HepG2 (cell line): ENCODE measurements around the gene RPS17. TPM values are rescaled to one million over a fixed set of nuclear protein-coding genes. Genes with fewer than 3 reads are reported as not detected.

ENCODE experiments used
- EHMT2 ChIP-seq: fragments of 200-600 bp; sonication (generic); IDR thresholded peaks from 2 replicates; pipeline ENCODE4 v1.7.0; 2017; ENCODE audit warnings: antibody characterized with exemption, low read depth, low read length, borderline replicate concordance
- HMGA1 ChIP-seq: sonication (generic); formaldehyde crosslinking; conservative IDR thresholded peaks from 2 replicates; pipeline ENCODE4 v1.4.0; 2020; ENCODE audit warnings: missing genetic modification reagents
- MED1 ChIP-seq: sonication (generic); formaldehyde crosslinking; IDR thresholded peaks from 2 replicates; pipeline ENCODE4 v1.4.0; 2020; ENCODE audit warnings: missing genetic modification reagents
- MXD4 ChIP-seq: IDR thresholded peaks from 2 replicates; pipeline ENCODE4 v1.6.1; 2016; ENCODE audit warnings: mild to moderate bottlenecking, missing biosample characterization, missing genetic modification reagents
- POLR2AphosphoS2 ChIP-seq: IDR thresholded peaks from 2 replicates; pipeline ENCODE4 v1.6.1; 2011; ENCODE audit warnings: low read depth, low read length, improper control_type of control experiment
- THYN1 ChIP-seq: sonication (generic); formaldehyde crosslinking; IDR thresholded peaks from 2 replicates; pipeline ENCODE4 v1.8.1; 2023; ENCODE audit warnings: low read depth, mild to moderate bottlenecking, moderate library complexity, missing genetic modification reagents, borderline replicate concordance
- TSC22D2 ChIP-seq: sonication (generic); formaldehyde crosslinking; IDR thresholded peaks from 2 replicates; pipeline ENCODE4 v1.5.1; 2020; ENCODE audit warnings: missing genetic modification reagents, mild to moderate bottlenecking, borderline replicate concordance
- ZC3H13 ChIP-seq: sonication (generic); formaldehyde crosslinking; IDR thresholded peaks from 2 replicates; pipeline ENCODE4 v1.8.1; 2023; ENCODE audit warnings: mild to moderate bottlenecking, missing genetic modification reagents, moderate library complexity
- ZNF432 ChIP-seq: sonication (generic); formaldehyde crosslinking; IDR thresholded peaks from 2 replicates; pipeline ENCODE4 v1.5.0; 2020; ENCODE audit warnings: missing genetic modification reagents, mild to moderate bottlenecking, borderline replicate concordance
- ZNF547 ChIP-seq: sonication (generic); formaldehyde crosslinking; IDR thresholded peaks from 2 replicates; pipeline ENCODE4 v1.5.1; 2020; ENCODE audit warnings: mild to moderate bottlenecking, missing genetic modification reagents
- ZNF589 ChIP-seq: sonication (generic); formaldehyde crosslinking; conservative IDR thresholded peaks from 2 replicates; pipeline ENCODE4 v1.8.0; 2022; ENCODE audit warnings: mild to moderate bottlenecking, moderate library complexity, missing genetic modification reagents
- ZNF768 ChIP-seq: sonication (generic); formaldehyde crosslinking; IDR thresholded peaks from 2 replicates; pipeline ENCODE4 v1.4.0; 2020; ENCODE audit warnings: missing genetic modification reagents
- ZNF776 ChIP-seq: sonication (generic); formaldehyde crosslinking; IDR thresholded peaks from 2 replicates; pipeline ENCODE4 v1.4.0; 2020; ENCODE audit warnings: mild to moderate bottlenecking, missing genetic modification reagents
- polyA plus RNA-seq, 8 experiments: library from polyadenylated mRNA; depleted of rRNA in 3 of 8; stranded (reverse) in 7 of 8; unstranded in 1 of 8; fragments of >200 nt; fragmentation: Illumina TruSeq in 4 of 8; extraction: Trizol in 4 of 8; gene quantifications; 2 replicates each; pipeline versions ENCODE4 v1.2.1 to v1.2.3, GENCODE V29; 2011 to 2016; ENCODE audit warnings: low read depth in 4 of 8, missing spikeins in 1 of 8, mixed read lengths in 1 of 8; ENCODE audit not compliant: insufficient read depth in 1 of 8
- total RNA-seq, 5 experiments: library from RNA; depleted of rRNA; stranded (reverse); fragments of >200 nt; fragmentation: Illumina TruSeq; extraction: Trizol; gene quantifications; 2 replicates each; pipeline ENCODE4 v1.2.3, GENCODE V29; 2016; ENCODE audit warnings: low read depth in 1 of 5
- TF ChIP-seq, protein P1 (sequence below): sonication (generic); IDR thresholded peaks from 2 replicates; pipeline ENCODE4 v1.6.1; 2016; ENCODE audit warnings: low read depth, borderline replicate concordance
- TF ChIP-seq, protein P2 (sequence below): sonication (generic); formaldehyde crosslinking; IDR thresholded peaks from 2 replicates; pipeline ENCODE4 v1.5.0; 2020; ENCODE audit warnings: missing genetic modification reagents
- TF ChIP-seq, protein P3 (sequence below): sonication (generic); formaldehyde crosslinking; IDR thresholded peaks from 2 replicates; pipeline ENCODE4 v1.5.0; 2020; ENCODE audit warnings: mild to moderate bottlenecking, missing genetic modification reagents
- TF ChIP-seq, protein P4 (sequence below): sonication (generic); formaldehyde crosslinking; IDR thresholded peaks from 2 replicates; pipeline ENCODE4 v1.5.0; 2020; ENCODE audit warnings: mild to moderate bottlenecking, missing genetic modification reagents, borderline replicate concordance

Gene RPS17
- total and polyA plus RNA-seq, 2 of the 13 experiments (the other 11 are each of a cell fraction or from before 2014, with no cell fraction given): 2,570 to 5,021 TPM

DNA sequence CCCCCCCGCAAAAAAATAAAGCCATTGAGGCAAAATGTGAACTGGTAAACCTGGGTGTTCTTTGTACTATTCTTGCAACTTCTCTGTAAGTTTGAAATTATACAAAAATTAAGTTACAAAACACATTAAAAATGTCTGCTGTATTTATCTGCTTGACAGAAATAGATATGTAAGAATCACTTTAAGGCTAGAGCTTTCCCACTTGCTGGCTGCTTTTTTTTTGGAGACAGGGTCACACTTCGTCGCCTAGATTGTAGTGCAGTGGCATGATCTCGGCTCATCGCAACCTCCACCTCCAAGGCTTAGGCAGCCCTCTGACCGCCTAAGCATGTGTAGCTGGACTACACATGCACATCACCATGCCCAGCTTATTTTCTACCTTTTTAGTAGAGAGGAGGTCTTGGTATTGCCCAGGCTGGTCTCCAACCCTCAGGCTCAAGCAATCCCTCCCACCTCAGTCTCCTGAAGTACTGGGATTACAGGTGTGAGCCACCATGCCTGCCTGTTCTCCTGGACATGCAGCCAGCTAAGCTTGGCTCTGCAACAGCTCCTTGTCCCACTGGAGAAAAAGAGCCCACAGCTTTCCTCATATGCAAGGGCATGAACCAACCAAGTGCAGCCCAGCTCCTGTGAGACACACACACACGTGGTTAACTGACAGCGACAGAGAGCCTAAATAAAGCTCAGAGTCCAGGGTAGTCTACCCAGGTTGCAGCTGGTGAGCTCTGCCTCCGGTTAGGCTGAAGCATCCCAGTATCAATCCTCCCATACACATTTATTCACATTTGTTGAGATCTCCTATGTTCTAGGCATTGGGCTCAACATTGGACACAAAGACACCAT, 4.5 kb downstream of the RPS17 start (continued):
- TF ChIP-seq THYN1 (CRISPR knock-in tag): no peak
- TF ChIP-seq, protein P1, sequence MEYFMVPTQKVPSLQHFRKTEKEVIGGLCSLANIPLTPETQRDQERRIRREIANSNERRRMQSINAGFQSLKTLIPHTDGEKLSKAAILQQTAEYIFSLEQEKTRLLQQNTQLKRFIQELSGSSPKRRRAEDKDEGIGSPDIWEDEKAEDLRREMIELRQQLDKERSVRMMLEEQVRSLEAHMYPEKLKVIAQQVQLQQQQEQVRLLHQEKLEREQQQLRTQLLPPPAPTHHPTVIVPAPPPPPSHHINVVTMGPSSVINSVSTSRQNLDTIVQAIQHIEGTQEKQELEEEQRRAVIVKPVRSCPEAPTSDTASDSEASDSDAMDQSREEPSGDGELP: peak; percentile 25; the same call in 1 of the 2 replicates
- TF ChIP-seq HMGA1 (CRISPR knock-in tag): no peak
- TF ChIP-seq, protein P2, sequence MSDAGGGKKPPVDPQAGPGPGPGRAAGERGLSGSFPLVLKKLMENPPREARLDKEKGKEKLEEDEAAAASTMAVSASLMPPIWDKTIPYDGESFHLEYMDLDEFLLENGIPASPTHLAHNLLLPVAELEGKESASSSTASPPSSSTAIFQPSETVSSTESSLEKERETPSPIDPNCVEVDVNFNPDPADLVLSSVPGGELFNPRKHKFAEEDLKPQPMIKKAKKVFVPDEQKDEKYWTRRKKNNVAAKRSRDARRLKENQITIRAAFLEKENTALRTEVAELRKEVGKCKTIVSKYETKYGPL (CRISPR knock-in tag): no peak
- TF ChIP-seq MXD4 (CRISPR knock-in tag): peak; percentile 91; the same call in 1 of the 2 replicates
- TF ChIP-seq, protein P3, sequence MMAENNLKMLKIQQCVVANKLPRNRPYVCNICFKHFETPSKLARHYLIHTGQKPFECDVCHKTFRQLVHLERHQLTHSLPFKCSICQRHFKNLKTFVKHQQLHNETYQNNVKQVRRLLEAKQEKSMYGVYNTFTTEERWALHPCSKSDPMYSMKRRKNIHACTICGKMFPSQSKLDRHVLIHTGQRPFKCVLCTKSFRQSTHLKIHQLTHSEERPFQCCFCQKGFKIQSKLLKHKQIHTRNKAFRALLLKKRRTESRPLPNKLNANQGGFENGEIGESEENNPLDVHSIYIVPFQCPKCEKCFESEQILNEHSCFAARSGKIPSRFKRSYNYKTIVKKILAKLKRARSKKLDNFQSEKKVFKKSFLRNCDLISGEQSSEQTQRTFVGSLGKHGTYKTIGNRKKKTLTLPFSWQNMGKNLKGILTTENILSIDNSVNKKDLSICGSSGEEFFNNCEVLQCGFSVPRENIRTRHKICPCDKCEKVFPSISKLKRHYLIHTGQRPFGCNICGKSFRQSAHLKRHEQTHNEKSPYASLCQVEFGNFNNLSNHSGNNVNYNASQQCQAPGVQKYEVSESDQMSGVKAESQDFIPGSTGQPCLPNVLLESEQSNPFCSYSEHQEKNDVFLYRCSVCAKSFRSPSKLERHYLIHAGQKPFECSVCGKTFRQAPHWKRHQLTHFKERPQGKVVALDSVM (CRISPR knock-in tag): 0 out of 2 replicates have a peak, but pooled peaks have one; percentile 13
- TF ChIP-seq ZNF589: no peak
- no peak for TF ChIP-seq POLR2AphosphoS2
- no peak for TF ChIP-seq TSC22D2 (CRISPR knock-in tag)
- 0 out of 2 replicates have a peak, but pooled peaks have one; percentile 53 for TF ChIP-seq ZC3H13 (CRISPR knock-in tag)
- no peak for TF ChIP-seq ZNF432 (CRISPR knock-in tag)
- TF ChIP-seq ZNF547 (CRISPR knock-in tag): 0 out of 2 replicates have a peak, but pooled peaks have one; percentile 32
- no peak for TF ChIP-seq ZNF776 (CRISPR knock-in tag)
- TF ChIP-seq MED1: 0 out of 2 replicates have a peak, but pooled peaks have one; percentile 28
- TF ChIP-seq, protein P4, sequence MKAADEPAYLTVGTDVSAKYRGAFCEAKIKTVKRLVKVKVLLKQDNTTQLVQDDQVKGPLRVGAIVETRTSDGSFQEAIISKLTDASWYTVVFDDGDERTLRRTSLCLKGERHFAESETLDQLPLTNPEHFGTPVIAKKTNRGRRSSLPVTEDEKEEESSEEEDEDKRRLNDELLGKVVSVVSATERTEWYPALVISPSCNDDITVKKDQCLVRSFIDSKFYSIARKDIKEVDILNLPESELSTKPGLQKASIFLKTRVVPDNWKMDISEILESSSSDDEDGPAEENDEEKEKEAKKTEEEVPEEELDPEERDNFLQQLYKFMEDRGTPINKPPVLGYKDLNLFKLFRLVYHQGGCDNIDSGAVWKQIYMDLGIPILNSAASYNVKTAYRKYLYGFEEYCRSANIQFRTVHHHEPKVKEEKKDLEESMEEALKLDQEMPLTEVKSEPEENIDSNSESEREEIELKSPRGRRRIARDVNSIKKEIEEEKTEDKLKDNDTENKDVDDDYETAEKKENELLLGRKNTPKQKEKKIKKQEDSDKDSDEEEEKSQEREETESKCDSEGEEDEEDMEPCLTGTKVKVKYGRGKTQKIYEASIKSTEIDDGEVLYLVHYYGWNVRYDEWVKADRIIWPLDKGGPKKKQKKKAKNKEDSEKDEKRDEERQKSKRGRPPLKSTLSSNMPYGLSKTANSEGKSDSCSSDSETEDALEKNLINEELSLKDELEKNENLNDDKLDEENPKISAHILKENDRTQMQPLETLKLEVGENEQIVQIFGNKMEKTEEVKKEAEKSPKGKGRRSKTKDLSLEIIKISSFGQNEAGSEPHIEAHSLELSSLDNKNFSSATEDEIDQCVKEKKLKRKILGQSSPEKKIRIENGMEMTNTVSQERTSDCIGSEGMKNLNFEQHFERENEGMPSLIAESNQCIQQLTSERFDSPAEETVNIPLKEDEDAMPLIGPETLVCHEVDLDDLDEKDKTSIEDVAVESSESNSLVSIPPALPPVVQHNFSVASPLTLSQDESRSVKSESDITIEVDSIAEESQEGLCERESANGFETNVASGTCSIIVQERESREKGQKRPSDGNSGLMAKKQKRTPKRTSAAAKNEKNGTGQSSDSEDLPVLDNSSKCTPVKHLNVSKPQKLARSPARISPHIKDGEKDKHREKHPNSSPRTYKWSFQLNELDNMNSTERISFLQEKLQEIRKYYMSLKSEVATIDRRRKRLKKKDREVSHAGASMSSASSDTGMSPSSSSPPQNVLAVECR (CRISPR knock-in tag): peak; percentile 64; the same call in 1 of the 2 replicates
- TF ChIP-seq ZNF768 (CRISPR knock-in tag): no peak
- TF ChIP-seq EHMT2: no peak
